Prostate gland (tissue), 2 donors: ENCODE measurements around the gene CADPS.

Source experiments
- POLR2A ChIP-seq: fragments of 450-650 bp; IDR thresholded peaks from one replicate; pipeline ENCODE4 v1.6.1; 2016; ENCODE audit warnings: antibody characterized with exemption, mild to moderate bottlenecking
- TF ChIP-seq, protein P1 (sequence below), 4 experiments: fragments of 200-600 bp in 2 of 4; fragments of 450-650 bp in 2 of 4; sonication (generic) in 2 of 4; IDR thresholded peaks; 1 replicate in 3 of 4; 2 replicates in 1 of 4; pipeline ENCODE4 v1.5.1; 2016 to 2019; ENCODE audit warnings: antibody characterized with exemption in 4 of 4, mild to moderate bottlenecking in 2 of 4, moderate library complexity in 2 of 4

DNA sequence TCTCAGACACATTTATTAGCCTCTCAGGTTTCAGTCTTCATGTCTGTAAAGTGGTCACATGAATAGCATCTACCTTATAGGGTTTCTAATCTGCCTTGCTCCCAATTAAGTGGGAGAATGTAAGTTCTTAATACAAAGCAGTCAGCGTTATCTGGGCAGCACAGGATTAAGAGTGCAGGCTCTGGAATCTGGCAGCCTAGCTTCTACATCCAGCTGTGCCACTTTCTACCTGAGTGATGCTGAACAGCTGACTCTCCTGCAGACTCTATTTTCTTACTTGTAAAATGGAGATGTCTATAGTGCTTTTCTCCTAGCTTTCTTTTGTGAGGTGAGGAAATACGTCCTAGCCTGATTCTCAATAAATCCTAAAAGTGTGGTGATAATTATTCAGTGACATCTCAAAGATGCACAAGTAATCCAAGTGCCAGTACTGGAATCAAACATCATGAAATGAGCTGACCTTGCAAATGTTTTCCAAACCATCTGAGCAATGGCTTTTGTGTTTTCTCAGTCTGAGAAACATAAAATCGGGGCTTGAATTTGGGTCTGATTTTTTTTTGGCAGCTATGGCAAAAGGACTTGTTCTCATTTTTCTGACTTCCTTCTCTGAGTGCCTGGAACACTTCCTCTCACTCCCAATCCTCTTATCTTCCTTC is 269.7 kb downstream of the CADPS start:
- TF ChIP-seq, protein P1, sequence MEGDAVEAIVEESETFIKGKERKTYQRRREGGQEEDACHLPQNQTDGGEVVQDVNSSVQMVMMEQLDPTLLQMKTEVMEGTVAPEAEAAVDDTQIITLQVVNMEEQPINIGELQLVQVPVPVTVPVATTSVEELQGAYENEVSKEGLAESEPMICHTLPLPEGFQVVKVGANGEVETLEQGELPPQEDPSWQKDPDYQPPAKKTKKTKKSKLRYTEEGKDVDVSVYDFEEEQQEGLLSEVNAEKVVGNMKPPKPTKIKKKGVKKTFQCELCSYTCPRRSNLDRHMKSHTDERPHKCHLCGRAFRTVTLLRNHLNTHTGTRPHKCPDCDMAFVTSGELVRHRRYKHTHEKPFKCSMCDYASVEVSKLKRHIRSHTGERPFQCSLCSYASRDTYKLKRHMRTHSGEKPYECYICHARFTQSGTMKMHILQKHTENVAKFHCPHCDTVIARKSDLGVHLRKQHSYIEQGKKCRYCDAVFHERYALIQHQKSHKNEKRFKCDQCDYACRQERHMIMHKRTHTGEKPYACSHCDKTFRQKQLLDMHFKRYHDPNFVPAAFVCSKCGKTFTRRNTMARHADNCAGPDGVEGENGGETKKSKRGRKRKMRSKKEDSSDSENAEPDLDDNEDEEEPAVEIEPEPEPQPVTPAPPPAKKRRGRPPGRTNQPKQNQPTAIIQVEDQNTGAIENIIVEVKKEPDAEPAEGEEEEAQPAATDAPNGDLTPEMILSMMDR (IDR thresholded peaks at IDR 0.05): no peak
- TF ChIP-seq POLR2A: no peak
